Endothelial cell of umbilical vein (primary cell): ENCODE measurements around the gene FBL. TPM values are rescaled to one million over a fixed set of nuclear protein-coding genes. Genes with fewer than 3 reads are reported as not detected.
"Not testable (repeated sequence)": the region's sequence is repeated elsewhere in the genome, so short reads cannot be mapped to it uniquely, and the experiment has no call there.

Experiments used
- BruUV-seq: library from RNA; stranded (reverse); fragments of 400-500 nt; replicated peaks from 2 replicates; lab custom pipeline; 2021; lab: Mats Ljungman, UMichigan
- CTCF ChIA-PET: fragments of 300-600, 350-600 bp; sonication (Branson Sonifier 250); formaldehyde crosslinking; loops from one replicate; lab custom pipeline; 2021; ENCODE audit warnings: antibody characterized with exemption, inconsistent platforms; lab: Charles Lee
- POLR2A ChIA-PET: fragments of 300-600, 350-600 bp; sonication (Branson Sonifier 250); formaldehyde crosslinking; loops from one replicate; lab custom pipeline; 2021; ENCODE audit warnings: antibody characterized with exemption, inconsistent platforms; lab: Charles Lee
- DNase-seq: peaks from one replicate; pipeline ENCODE4 v3.0.0-alpha.2; 2011; ENCODE audit warnings: low read depth, low spot score
- FAIRE-seq: peaks from 2 replicates; lab custom pipeline; 2011; peaks lifted over from hg19 to GRCh38; lab: Jason Lieb, UNC
- H2AFZ ChIP-seq: 2 replicates; pipeline ENCODE4 v1.6.0; 2012; ENCODE audit warnings: low read depth, low read length, control low read depth, inconsistent platforms
- H3K27ac ChIP-seq: 2 replicates; pipeline ENCODE4 v1.5.1; 2011; ENCODE audit warnings: low read depth, mild to moderate bottlenecking, control low read depth, low read length, moderate library complexity; ENCODE audit not compliant: insufficient read depth
- H3K27me3 ChIP-seq, 2 experiments: 2 replicates each; pipeline versions ENCODE4 v1.6.0 to v1.6.1; 2011; ENCODE audit warnings: low read length in 2 of 2, mixed read lengths in 1 of 2; ENCODE audit not compliant: control insufficient read depth in 2 of 2, insufficient read depth in 2 of 2
- H3K36me3 ChIP-seq, 2 experiments: 2 replicates in 1 of 2; 3 replicates in 1 of 2; pipeline ENCODE4 v1.5.1; 2011; ENCODE audit warnings: low read length in 2 of 2, mild to moderate bottlenecking in 1 of 2, moderate library complexity in 1 of 2; ENCODE audit not compliant: control insufficient read depth in 2 of 2, insufficient read depth in 2 of 2; ENCODE audit errors: extremely low read depth in 1 of 2
- H3K4me1 ChIP-seq: 3 replicates; pipeline ENCODE4 v1.5.1; 2011; ENCODE audit warnings: mild to moderate bottlenecking, low read length; ENCODE audit not compliant: control insufficient read depth, insufficient read depth; ENCODE audit errors: extremely low read depth
- H3K4me2 ChIP-seq: 2 replicates; pipeline ENCODE4 v1.6.1; 2011; ENCODE audit warnings: low read length, control low read depth, mixed read lengths; ENCODE audit not compliant: insufficient read depth
- H3K4me3 ChIP-seq, 3 experiments: fragments of 200-600 bp in 1 of 3; sonication (generic), shearing (Covaris generic) in 1 of 3; replicated peaks in 1 of 3; 2 replicates each; pipeline ENCODE4 v1.5.1; 2011 to 2016; ENCODE audit warnings: control low read depth in 3 of 3, low read length in 3 of 3, mild to moderate bottlenecking in 2 of 3, inconsistent platforms in 1 of 3, low read depth in 1 of 3, moderate library complexity in 1 of 3; ENCODE audit not compliant: insufficient read depth in 1 of 3
- H3K79me2 ChIP-seq: 2 replicates; pipeline ENCODE4 v1.6.0; 2012; ENCODE audit warnings: low read length, inconsistent platforms; ENCODE audit not compliant: control insufficient read depth, insufficient read depth
- H3K9ac ChIP-seq: replicated peaks from 2 replicates; pipeline ENCODE3; 2011; ENCODE audit warnings: low read length, control low read depth; ENCODE audit not compliant: insufficient read depth; ENCODE audit errors: extremely low read depth
- H3K9me1 ChIP-seq: replicated peaks from 3 replicates; pipeline ENCODE4 v1.6.0; 2011; ENCODE audit warnings: mild to moderate bottlenecking, low read length; ENCODE audit not compliant: control insufficient read depth, insufficient read depth; ENCODE audit errors: extremely low read depth
- H3K9me3 ChIP-seq: replicated peaks from 2 replicates; pipeline ENCODE4 v1.5.1; 2012; ENCODE audit warnings: low read length, inconsistent platforms; ENCODE audit not compliant: control insufficient read depth, insufficient read depth
- H4K20me1 ChIP-seq: replicated peaks from 2 replicates; pipeline ENCODE3; 2011; ENCODE audit warnings: mild to moderate bottlenecking, low read length; ENCODE audit not compliant: control insufficient read depth, insufficient read depth; ENCODE audit errors: extremely low read depth
- CTCF ChIP-seq, 2 donors: IDR thresholded peaks; 1 replicate in 1 of 2; 2 replicates in 1 of 2; pipeline ENCODE4 v1.5.1; 2011; ENCODE audit warnings: low read length in 2 of 2, mild to moderate bottlenecking in 2 of 2, moderate library complexity in 2 of 2, control low read depth in 1 of 2, inconsistent platforms in 1 of 2, low read depth in 1 of 2; ENCODE audit not compliant: insufficient read depth in 1 of 2; ENCODE audit errors: extremely low read depth in 1 of 2
- JUN ChIP-seq: IDR thresholded peaks from 2 replicates; pipeline ENCODE4 v1.6.1; 2011; ENCODE audit warnings: borderline replicate concordance, low read depth; ENCODE audit not compliant: insufficient read length, insufficient read depth
- POLR2A ChIP-seq: IDR thresholded peaks from 2 replicates; pipeline ENCODE4 v1.6.1; 2012; ENCODE audit warnings: low read depth, mild to moderate bottlenecking, control low read depth, low read length
- dilution Hi-C: fragments of 300-500 bp; cut with MboI; formaldehyde crosslinking; loops from one replicate; pipeline ENCODE4 v1.15.0; 2019; ENCODE audit warnings: low sequenced_read_pairs; ENCODE audit not compliant: extremely low pct_ligation_motif_present
- intact Hi-C: fragments of 100-400 bp; cut with micrococcal nuclease; formaldehyde crosslinking; loops from one replicate; pipeline ENCODE4 v1.10.0; 2022
- polyA plus RNA-seq, 4 experiments: library from polyadenylated mRNA; depleted of rRNA in 3 of 4; stranded (reverse) in 3 of 4; unstranded in 1 of 4; fragments of >200 nt; gene quantifications; 2 replicates each; pipeline versions ENCODE4 v1.2.1 to v1.2.3, GENCODE V29; 2011 to 2012; ENCODE audit warnings: missing spikeins in 1 of 4
- total RNA-seq: library from RNA; stranded (reverse); gene quantifications from 2 replicates; pipeline ENCODE4 v1.2.3, GENCODE V29; 2021

The FBL gene
- total and polyA plus RNA-seq, 2 donors (not counting 3 experiments of a cell fraction or from before 2014, with no cell fraction given), result 271 to 473 TPM

DNA sequence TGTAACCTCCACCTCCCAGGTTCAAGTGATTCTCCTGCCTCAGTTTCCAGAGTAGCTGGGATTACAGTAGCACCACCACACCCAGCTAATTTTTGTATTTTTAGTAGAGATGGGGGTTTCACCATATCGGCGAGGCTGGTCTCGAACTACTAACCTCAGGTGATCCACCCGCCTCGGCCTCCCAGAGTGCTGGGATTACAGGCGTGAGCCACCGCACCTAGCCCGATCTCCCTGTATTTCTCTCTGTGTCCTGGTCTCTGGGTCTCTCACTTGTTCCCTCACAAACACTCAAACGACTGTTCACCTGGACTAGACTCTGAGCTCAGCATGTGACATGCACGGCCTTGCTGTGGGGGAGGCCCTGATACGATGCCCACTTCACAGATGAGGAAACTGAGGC is 32.7 kb upstream of the FBL start:
- BruUV-seq, H3K9ac ChIP-seq, H4K20me1 ChIP-seq, dilution Hi-C loops, DNase-seq, H3K4me1 ChIP-seq, FAIRE-seq, H3K27me3 ChIP-seq, H2AFZ ChIP-seq, H3K4me3 ChIP-seq, POLR2A ChIA-PET, H3K4me2 ChIP-seq, intact Hi-C loops, H3K9me3 ChIP-seq, H3K79me2 ChIP-seq, H3K27ac ChIP-seq, H3K36me3 ChIP-seq, H3K9me1 ChIP-seq: not testable (repeated sequence)
- CTCF ChIA-PET, result interaction anchor here (0.7 to 1.2 kb wide), 4 partner anchors 10 to 50 kb away, joined by 3 to 5 read pairs (median 4); no protein-coding TSS in a partner anchor

DNA sequence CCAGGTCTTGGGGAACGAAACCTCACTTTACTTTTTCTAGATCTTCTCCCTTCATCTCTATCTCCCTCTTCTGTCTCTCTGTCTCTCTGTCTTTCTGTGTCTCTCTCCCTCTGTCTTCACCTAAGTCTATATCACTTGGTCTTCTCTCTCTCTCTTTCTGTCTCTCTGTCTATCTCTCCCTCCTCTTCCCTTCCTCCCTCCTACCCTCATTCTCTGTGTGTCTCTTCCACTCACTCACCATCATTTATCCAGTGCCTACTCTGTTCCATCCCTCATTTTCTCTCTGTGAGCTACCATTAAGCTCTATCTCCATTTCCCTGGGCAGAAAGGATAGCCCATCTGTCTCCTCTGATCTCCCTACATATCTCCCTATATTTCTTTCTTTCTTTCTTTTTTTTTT is 32.2 kb upstream of the FBL start:
- dilution Hi-C loops, result no loop called here
- Histone ChIP-seq H3K4me1 (no peaks in the 10 kb centered on the region), H3K4me2 (no peak overlapping the region), H3K9ac (no peak overlapping the region), H3K27ac (no peak overlapping the region), H3K36me3 (no peaks in the 10 kb centered on the region), H3K27me3 (no peaks in the 10 kb centered on the region), H2AFZ (no peak overlapping the region), H3K79me2 (no peaks in the 10 kb centered on the region), H3K9me1 (no peaks in the 10 kb centered on the region), H4K20me1 (no peaks in the 10 kb centered on the region), H3K9me3 (no peaks in the 10 kb centered on the region), H3K4me3 (no peak overlapping the region)
- ChIA-PET POLR2A (no interaction called here), CTCF (interaction anchor here (0.7 to 1.2 kb wide), 3 partner anchors 10 to 50 kb away, joined by 3 to 5 read pairs (median 3); no protein-coding TSS in a partner anchor)
- TF ChIP-seq POLR2A (no peak), CTCF (IDR thresholded peaks at IDR 0.05; ENCODE audit: extremely low read depth in 1 of 2, insufficient read depth in 1 of 2, low read depth in 1 of 2, low read length in 2 of 2) (no peak), JUN (no peak)
- intact Hi-C loops, result no loop called here
- no TSS peak for BruUV-seq
- no peak for FAIRE-seq
- DNase-seq, result no peak

DNA sequence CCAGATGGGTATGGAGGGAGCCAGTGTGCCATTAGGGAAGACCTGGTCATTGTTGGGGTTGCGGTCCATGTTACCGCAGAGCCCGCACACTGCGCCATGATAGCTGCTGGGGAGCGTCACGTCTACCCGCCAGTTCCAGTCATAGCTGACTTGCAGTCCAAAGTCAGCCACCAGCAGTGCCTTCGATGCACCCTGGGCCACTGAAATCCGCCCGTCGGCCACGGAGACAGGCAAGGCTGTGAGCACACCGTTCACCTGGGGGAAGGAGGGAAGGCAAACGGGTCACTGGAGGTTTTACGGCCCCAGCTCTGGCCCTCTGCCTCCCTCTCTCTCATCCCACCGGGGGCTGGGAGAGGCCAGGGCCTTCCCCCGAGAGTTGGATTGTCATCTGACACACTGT is 31.8 kb upstream of the FBL start:
- H3K4me3 ChIP-seq, H4K20me1 ChIP-seq, dilution Hi-C loops, H3K36me3 ChIP-seq, intact Hi-C loops, H3K9me3 ChIP-seq, H3K27me3 ChIP-seq, H3K9ac ChIP-seq, DNase-seq, H2AFZ ChIP-seq, FAIRE-seq, H3K9me1 ChIP-seq, POLR2A ChIA-PET, H3K27ac ChIP-seq, BruUV-seq, H3K79me2 ChIP-seq, H3K4me2 ChIP-seq, H3K4me1 ChIP-seq: not testable (repeated sequence)
- CTCF ChIA-PET, result interaction anchor here (1.2 kb wide), 2 partner anchors 10 to 51 kb away, joined by 3 read pairs; no protein-coding TSS in a partner anchor
